SJCRH30 (cell line): ENCODE data around the gene MRPL4. TPM values are rescaled to one million over a fixed set of nuclear protein-coding genes. Genes with fewer than 3 reads are reported as not detected.

Source experiments
- DNase-seq, 2 experiments: peaks; one replicate each; pipeline ENCODE4 v3.0.0-alpha.2; 2015 to 2020
- H3K27ac ChIP-seq: fragments of 250-450 bp; sonication (Bioruptor Pico); 2 replicates; pipeline ENCODE4 v1.5.1; 2020; ENCODE audit warnings: mild to moderate bottlenecking, moderate library complexity
- H3K27me3 ChIP-seq: fragments of 250-450 bp; sonication (Bioruptor Pico); 2 replicates; pipeline ENCODE4 v1.5.1; 2020; ENCODE audit warnings: mild to moderate bottlenecking, moderate library complexity
- H3K36me3 ChIP-seq: fragments of 250-450 bp; sonication (Bioruptor Pico); 2 replicates; pipeline ENCODE4 v1.5.1; 2020; ENCODE audit warnings: mild to moderate bottlenecking, moderate library complexity
- H3K4me1 ChIP-seq: fragments of 250-450 bp; sonication (Bioruptor Pico); 2 replicates; pipeline ENCODE4 v1.5.1; 2020; ENCODE audit warnings: mild to moderate bottlenecking, moderate library complexity
- H3K4me3 ChIP-seq: fragments of 250-450 bp; sonication (Bioruptor Pico); 2 replicates; pipeline ENCODE4 v1.5.1; 2020; ENCODE audit warnings: mild to moderate bottlenecking, moderate library complexity
- H3K9me3 ChIP-seq: fragments of 250-450 bp; sonication (Bioruptor Pico); replicated peaks from 2 replicates; pipeline ENCODE4 v1.5.1; 2020; ENCODE audit warnings: mild to moderate bottlenecking, moderate library complexity
- total RNA-seq: library from RNA; depleted of rRNA; stranded (reverse); fragments of >200 nt; shearing (Covaris generic); gene quantifications from 2 replicates; pipeline ENCODE4 v1.2.3, GENCODE V29; 2014

MRPL4 gene
- total RNA-seq, 1 experiment from 2014 or later = 53.7 TPM

- H3K27ac ChIP-seq = no peak overlapping the region
- DNase-seq = no peak
- H3K4me3 ChIP-seq = no peak overlapping the region
- H3K36me3 ChIP-seq = no peaks in the 10 kb centered on the region
- H3K9me3 ChIP-seq = no peaks in the 10 kb centered on the region; the same call in 1 of the 2 replicates
- peaks cover 3% of the 10 kb centered on the region; the same call in 1 of the 2 replicates for H3K4me1 ChIP-seq
- H3K27me3 ChIP-seq = no peaks in the 10 kb centered on the region
Observed at GRCh38 chr19:10284065-10284959, 32.3 kb downstream of the MRPL4 start.

DNA sequence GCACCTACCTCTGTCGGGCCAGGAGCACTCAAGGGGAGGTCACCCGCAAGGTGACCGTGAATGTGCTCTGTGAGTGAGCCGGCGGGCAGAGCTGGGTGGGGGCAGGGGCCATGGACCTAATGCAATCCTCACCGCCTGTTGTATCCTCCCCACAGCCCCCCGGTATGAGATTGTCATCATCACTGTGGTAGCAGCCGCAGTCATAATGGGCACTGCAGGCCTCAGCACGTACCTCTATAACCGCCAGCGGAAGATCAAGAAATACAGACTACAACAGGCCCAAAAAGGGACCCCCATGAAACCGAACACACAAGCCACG is 32.9 kb downstream of the MRPL4 start:
- no peak for DNase-seq
- Histone ChIP-seq H3K9me3 (no peaks in the 10 kb centered on the region; the same call in 1 of the 2 replicates), H3K4me3 (no peak overlapping the region), H3K4me1 (peaks cover 3% of the 10 kb centered on the region; the same call in 1 of the 2 replicates), H3K36me3 (no peaks in the 10 kb centered on the region), H3K27me3 (no peaks in the 10 kb centered on the region), H3K27ac (no peak overlapping the region)

- no peaks in the 10 kb centered on the region for H3K36me3 ChIP-seq
- no peaks in the 10 kb centered on the region for H3K27me3 ChIP-seq
- peaks cover 3% of the 10 kb centered on the region; the same call in 1 of the 2 replicates for H3K4me1 ChIP-seq
- H3K27ac ChIP-seq = no peak overlapping the region
- H3K9me3 ChIP-seq = no peaks in the 10 kb centered on the region; the same call in 1 of the 2 replicates
- no peak overlapping the region for H3K4me3 ChIP-seq
- DNase-seq = no peak
Observed at GRCh38 chr19:10285393-10285792, 33.4 kb downstream of the MRPL4 start.

- DNase-seq = peak; percentile 89 to 90
- no peaks in the 10 kb centered on the region for H3K27me3 ChIP-seq
Observed at GRCh38 chr19:10286803-10287737, 35.1 kb downstream of the MRPL4 start, which contains the start of gene ICAM4. ICAM4 (plus strand) TSS chr19:10286955; CDS start chr19:10287013, 58 bp downstream.

DNA sequence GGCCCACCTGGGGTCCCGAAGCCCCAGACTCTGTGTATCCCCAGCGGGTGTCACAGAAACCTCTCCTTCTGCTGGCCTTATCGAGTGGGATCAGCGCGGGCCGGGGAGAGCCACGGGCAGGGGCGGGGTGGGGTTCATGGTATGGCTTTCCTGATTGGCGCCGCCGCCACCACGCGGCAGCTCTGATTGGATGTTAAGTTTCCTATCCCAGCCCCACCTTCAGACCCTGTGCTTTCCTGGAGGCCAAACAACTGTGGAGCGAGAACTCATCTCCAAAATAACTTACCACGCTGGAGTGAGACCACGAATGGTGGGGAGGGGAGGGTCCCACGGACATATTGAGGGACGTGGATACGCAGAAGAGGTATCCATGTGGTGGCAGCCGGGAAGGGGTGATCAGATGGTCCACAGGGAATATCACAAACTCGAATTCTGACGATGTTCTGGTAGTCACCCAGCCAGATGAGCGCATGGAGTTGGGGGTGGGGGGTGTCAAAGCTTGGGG is 36.7 kb downstream of the MRPL4 start:
- Histone ChIP-seq H3K9me3 (no peaks in the 10 kb centered on the region; the same call in 1 of the 2 replicates), H3K4me1 (peaks cover 3% of the 10 kb centered on the region; the same call in 1 of the 2 replicates), H3K27ac (no peak overlapping the region), H3K4me3 (no peak overlapping the region), H3K36me3 (no peaks in the 10 kb centered on the region), H3K27me3 (no peaks in the 10 kb centered on the region)
- no peak for DNase-seq

More at GRCh38 chr19:10286803-10287737, 35.1 kb downstream of the MRPL4 start, which contains the start of gene ICAM4:
- Histone ChIP-seq H3K9me3 (no peaks in the 10 kb centered on the region; the same call in 1 of the 2 replicates), H3K4me3 (peak within 1 kb of the TSS; percentile 59), H3K27ac (peak within 1 kb of the TSS; percentile 73), H3K4me1 (peaks cover 3% of the 10 kb centered on the region; the same call in 1 of the 2 replicates), H3K36me3 (no peaks in the 10 kb centered on the region)

- DNase-seq = no peak
- H3K9me3 ChIP-seq = no peaks in the 10 kb centered on the region; the same call in 1 of the 2 replicates
- no peaks in the 10 kb centered on the region for H3K27me3 ChIP-seq
- H3K36me3 ChIP-seq = no peaks in the 10 kb centered on the region
- peaks cover 3% of the 10 kb centered on the region; the same call in 1 of the 2 replicates for H3K4me1 ChIP-seq
- no peak overlapping the region for H3K4me3 ChIP-seq
- no peak overlapping the region for H3K27ac ChIP-seq
Observed at GRCh38 chr19:10289167-10289835, 37.3 kb downstream of the MRPL4 start.

GRCh38 chr19:10289836-10290356 is 37.9 kb downstream of the MRPL4 start, which contains the start of gene ICAM5:
ICAM5 (plus strand) TSS chr19:10289952; CDS start chr19:10290044, 92 bp downstream.
- Histone ChIP-seq H3K27me3 (no peaks in the 10 kb centered on the region), H3K4me1 (peaks cover 3% of the 10 kb centered on the region; the same call in 1 of the 2 replicates), H3K4me3 (no peak within 1 kb of the TSS), H3K27ac (no peak within 1 kb of the TSS), H3K9me3 (no peaks in the 10 kb centered on the region; the same call in 1 of the 2 replicates), H3K36me3 (no peaks in the 10 kb centered on the region)
- no peak for DNase-seq

DNA sequence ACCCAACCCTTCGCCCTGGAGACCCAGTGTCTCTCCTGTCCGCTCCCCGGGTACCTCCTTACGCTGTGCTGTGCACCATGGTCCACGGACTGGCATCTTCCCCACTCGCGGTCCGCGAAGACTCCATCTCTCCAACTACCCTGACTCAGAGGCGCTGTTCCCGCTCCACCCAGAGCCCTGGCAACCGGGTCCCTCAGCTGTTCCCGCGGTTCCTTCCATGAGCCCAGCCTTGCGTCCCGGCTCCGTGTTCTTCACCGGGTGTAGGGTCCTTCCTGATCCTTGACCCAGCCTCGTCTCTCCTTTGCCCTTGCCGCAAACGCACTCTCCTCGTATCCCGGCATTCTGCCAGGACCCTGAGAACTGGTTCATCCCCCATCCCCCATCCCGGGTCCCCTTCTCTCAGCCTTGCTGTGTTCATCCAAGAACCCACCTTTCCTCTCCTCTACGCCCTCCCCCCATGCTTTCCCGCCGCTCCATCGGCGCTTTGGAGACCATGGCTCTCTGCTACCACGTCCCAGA is 38.4 kb downstream of the MRPL4 start:
- Histone ChIP-seq H3K36me3 (no peaks in the 10 kb centered on the region), H3K4me3 (no peak overlapping the region), H3K9me3 (no peaks in the 10 kb centered on the region; the same call in 1 of the 2 replicates), H3K4me1 (peaks cover 3% of the 10 kb centered on the region; the same call in 1 of the 2 replicates), H3K27ac (no peak overlapping the region), H3K27me3 (no peaks in the 10 kb centered on the region)
- no peak for DNase-seq

GRCh38 chr19:10290876-10291553 is 39.0 kb downstream of the MRPL4 start:
- Histone ChIP-seq H3K4me3 (peak overlapping the region; percentile 52), H3K36me3 (no peaks in the 10 kb centered on the region), H3K9me3 (no peaks in the 10 kb centered on the region; the same call in 1 of the 2 replicates), H3K27me3 (no peaks in the 10 kb centered on the region), H3K27ac (no peak overlapping the region), H3K4me1 (peaks cover 3% of the 10 kb centered on the region; the same call in 1 of the 2 replicates)
- DNase-seq = peak; percentile 42 to 54

DNA sequence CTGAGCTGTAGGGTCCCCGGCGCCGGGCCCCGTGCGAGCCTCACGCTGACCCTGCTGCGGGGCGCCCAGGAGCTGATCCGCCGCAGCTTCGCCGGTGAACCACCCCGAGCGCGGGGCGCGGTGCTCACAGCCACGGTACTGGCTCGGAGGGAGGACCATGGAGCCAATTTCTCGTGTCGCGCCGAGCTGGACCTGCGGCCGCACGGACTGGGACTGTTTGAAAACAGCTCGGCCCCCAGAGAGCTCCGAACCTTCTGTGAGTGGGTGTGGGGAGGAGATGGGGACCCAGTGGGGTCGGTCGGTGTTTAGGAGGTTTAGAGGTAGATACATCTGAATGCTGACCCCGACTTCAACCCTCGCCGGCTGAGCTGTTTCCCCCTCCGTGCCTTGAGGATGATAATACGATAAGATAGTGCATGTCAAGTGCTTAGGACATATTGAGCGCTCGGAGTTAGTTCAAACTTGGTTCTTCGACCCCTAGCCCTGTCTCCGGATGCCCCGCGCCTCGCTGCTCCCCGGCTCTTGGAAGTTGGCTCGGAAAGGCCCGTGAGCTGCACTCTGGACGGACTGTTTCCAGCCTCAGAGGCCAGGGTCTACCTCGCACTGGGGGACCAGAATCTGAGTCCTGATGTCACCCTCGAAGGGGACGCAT is 39.7 kb downstream of the MRPL4 start:
- H3K9me3 ChIP-seq = no peaks in the 10 kb centered on the region; the same call in 1 of the 2 replicates
- H3K27me3 ChIP-seq = no peaks in the 10 kb centered on the region
- H3K4me1 ChIP-seq = no peaks in the 10 kb centered on the region; the same call in 1 of the 2 replicates
- H3K27ac ChIP-seq = no peak overlapping the region
- peak overlapping the region; percentile 52 for H3K4me3 ChIP-seq
- DNase-seq = no peak
- H3K36me3 ChIP-seq = no peaks in the 10 kb centered on the region

GRCh38 chr19:10292206-10292788 is 40.3 kb downstream of the MRPL4 start:
- H3K4me3 ChIP-seq = peak overlapping the region; percentile 52
- no peak overlapping the region for H3K27ac ChIP-seq
- peak; percentile 82 for DNase-seq
- H3K36me3 ChIP-seq = no peaks in the 10 kb centered on the region
- no peaks in the 10 kb centered on the region; the same call in 1 of the 2 replicates for H3K4me1 ChIP-seq
- no peaks in the 10 kb centered on the region; the same call in 1 of the 2 replicates for H3K9me3 ChIP-seq
- no peaks in the 10 kb centered on the region for H3K27me3 ChIP-seq
